ENCODE data around the gene MRPL16. TPM values are rescaled to one million over a fixed set of nuclear protein-coding genes. Genes with fewer than 3 reads are reported as not detected.

Gene MRPL16
- total and polyA plus RNA-seq, 8 donors: 17.0 to 36.6 (median 21.4) TPM

GRCh38 chr11:59794417-59794816, 16.2 kb downstream of the MRPL16 start:
- peaks cover 0 to 57% (median 18%) of the 10 kb centered on the region in 3 donors for H3K36me3 ChIP-seq
- DNase-seq (no peak), FAIRE-seq (no peak)

GRCh38 chr11:59792507-59792906, 18.1 kb downstream of the MRPL16 start:
- FAIRE-seq: no peak
- WGBS, 2 donors: 89% methylated on average over 1 of the region's 1 CpG
- no peak overlapping the region for H3K27ac ChIP-seq

More at GRCh38 chr11:59794417-59794816, 16.2 kb downstream of the MRPL16 start:
- Histone ChIP-seq H3K27ac (no peak overlapping the region), H3K9me3 (no peaks in the 10 kb centered on the region), H3K4me3 (no peak overlapping the region), H3K27me3 (no peaks in the 10 kb centered on the region), H3K4me1 (no peaks in the 10 kb centered on the region)
- WGBS, 2 donors: 80 to 96% methylated on average over 3 of the region's 3 CpGs
- TF ChIP-seq, protein P1, sequence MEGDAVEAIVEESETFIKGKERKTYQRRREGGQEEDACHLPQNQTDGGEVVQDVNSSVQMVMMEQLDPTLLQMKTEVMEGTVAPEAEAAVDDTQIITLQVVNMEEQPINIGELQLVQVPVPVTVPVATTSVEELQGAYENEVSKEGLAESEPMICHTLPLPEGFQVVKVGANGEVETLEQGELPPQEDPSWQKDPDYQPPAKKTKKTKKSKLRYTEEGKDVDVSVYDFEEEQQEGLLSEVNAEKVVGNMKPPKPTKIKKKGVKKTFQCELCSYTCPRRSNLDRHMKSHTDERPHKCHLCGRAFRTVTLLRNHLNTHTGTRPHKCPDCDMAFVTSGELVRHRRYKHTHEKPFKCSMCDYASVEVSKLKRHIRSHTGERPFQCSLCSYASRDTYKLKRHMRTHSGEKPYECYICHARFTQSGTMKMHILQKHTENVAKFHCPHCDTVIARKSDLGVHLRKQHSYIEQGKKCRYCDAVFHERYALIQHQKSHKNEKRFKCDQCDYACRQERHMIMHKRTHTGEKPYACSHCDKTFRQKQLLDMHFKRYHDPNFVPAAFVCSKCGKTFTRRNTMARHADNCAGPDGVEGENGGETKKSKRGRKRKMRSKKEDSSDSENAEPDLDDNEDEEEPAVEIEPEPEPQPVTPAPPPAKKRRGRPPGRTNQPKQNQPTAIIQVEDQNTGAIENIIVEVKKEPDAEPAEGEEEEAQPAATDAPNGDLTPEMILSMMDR (IDR thresholded peaks at IDR 0.05): no peak
- ATAC-seq: no peak
- intact Hi-C loops (cut with DNase I): no loop called here

DNA sequence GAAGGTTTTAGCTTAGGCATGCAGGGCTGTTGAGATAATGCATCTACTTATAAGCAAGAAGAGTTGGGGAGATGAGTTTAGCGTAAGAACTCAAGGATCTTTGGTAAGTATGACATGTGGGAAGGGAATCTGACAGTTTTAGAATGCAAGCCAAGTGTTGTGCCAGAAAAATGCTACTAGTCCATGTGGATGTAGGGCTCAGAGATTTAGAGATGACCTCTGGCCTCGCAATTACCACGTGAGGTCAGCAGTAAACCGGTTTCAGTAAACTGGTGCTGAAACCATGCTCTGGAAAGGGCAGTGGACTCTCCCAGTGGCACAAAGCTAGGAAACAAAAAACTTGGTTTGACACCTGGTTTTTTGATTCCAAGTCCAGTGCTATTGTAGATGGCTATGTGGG, 18.9 kb downstream of the MRPL16 start:
- ATAC-seq (no peak), FAIRE-seq (no peak), DNase-seq (no peak)
- H3K36me3 ChIP-seq: peaks cover 0 to 46% (median 18%) of the 10 kb centered on the region in 3 donors
- H3K4me1 ChIP-seq: peaks cover 10 to 12% (median 11%) of the 10 kb centered on the region in 3 donors
- TF ChIP-seq, protein P1 (IDR thresholded peaks at IDR 0.05): no peak
- H3K27ac ChIP-seq: no peak overlapping the region
- intact Hi-C loops (cut with DNase I): no loop called here
- no peaks in the 10 kb centered on the region for H3K27me3 ChIP-seq
- 93 to 94% methylated on average over 4 of the region's 4 CpGs for WGBS, 2 donors
- no peaks in the 10 kb centered on the region for H3K9me3 ChIP-seq
- H3K4me3 ChIP-seq: no peak overlapping the region

More at GRCh38 chr11:59792507-59792906, 18.1 kb downstream of the MRPL16 start:
- Histone ChIP-seq H3K27me3 (no peaks in the 10 kb centered on the region), H3K36me3 (peaks cover 0 to 54% (median 18%) of the 10 kb centered on the region in 3 donors), H3K9me3 (no peaks in the 10 kb centered on the region), H3K4me3 (no peak overlapping the region), H3K4me1 (peaks cover 5% of the 10 kb centered on the region in 3 donors)
- intact Hi-C loops (cut with DNase I): no loop called here
- ATAC-seq (no peak), DNase-seq (no peak)
- TF ChIP-seq, protein P1 (IDR thresholded peaks at IDR 0.05): no peak

DNA sequence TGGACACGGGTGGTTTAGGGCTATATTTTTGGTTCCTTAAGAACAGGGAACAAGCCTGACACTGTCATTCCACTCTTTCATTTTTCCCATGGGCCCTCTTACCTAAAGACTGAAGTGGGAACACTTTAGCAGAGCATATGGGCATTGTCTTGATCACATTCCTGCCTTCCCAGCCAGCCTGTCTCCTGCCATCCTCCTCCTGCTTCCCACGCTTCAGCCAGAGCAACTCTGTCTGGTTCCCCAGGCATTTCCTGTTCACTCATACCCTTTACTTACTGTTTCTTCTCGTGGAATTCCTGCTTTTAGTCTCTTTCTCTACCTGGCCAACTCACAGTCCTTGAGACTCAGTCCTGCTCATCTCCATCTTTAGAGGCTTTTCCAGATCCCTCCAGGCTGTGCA, 22.8 kb downstream of the MRPL16 start:
- intact Hi-C loops (cut with DNase I): no loop called here
- H3K36me3 ChIP-seq: peaks cover 0 to 15% (median 5%) of the 10 kb centered on the region in 3 donors
- ATAC-seq: no peak
- TF ChIP-seq, protein P1 (IDR thresholded peaks at IDR 0.05): no peak
- no peak for DNase-seq
- H3K27ac ChIP-seq: peak overlapping the region; percentile 29 to 73 (median 41)
- no peaks in the 10 kb centered on the region for H3K27me3 ChIP-seq
- no peaks in the 10 kb centered on the region for H3K9me3 ChIP-seq
- no peak for FAIRE-seq
- H3K4me3 ChIP-seq: no peak overlapping the region
- H3K4me1 ChIP-seq: peaks cover 15 to 19% (median 18%) of the 10 kb centered on the region in 3 donors
- 65 to 68% methylated on average over 3 of the region's 3 CpGs for WGBS, 2 donors

DNA sequence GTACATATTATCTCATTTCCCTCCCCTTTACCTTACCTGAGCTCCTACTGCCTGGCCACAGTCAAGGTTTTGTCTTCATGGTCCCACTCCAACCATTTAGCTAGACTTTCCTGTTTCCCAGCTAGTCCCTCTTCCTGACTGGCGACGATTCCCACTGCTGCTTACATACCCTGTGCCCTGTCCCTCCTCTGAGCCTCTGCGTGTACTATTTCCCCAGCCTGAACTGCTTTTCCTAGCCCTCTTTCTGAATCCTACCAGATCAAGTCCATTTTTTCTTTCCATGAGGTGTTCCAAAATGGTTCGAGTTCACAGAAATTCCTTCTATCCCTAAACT, 23.4 kb downstream of the MRPL16 start:
- ATAC-seq: no peak
- Histone ChIP-seq H3K27ac (peak overlapping the region; percentile 29 to 73 (median 41)), H3K4me1 (peaks cover 15 to 19% (median 18%) of the 10 kb centered on the region in 3 donors), H3K4me3 (no peak overlapping the region), H3K36me3 (peaks cover 0 to 9% (median 2%) of the 10 kb centered on the region in 3 donors), H3K27me3 (no peaks in the 10 kb centered on the region), H3K9me3 (no peaks in the 10 kb centered on the region)
- intact Hi-C loops (cut with DNase I): no loop called here
- DNase-seq: no peak
- no peak for FAIRE-seq
- TF ChIP-seq, protein P1 (IDR thresholded peaks at IDR 0.05): no peak
- 46 to 58% methylated on average over 4 of the region's 4 CpGs for WGBS, 2 donors
